HK-2 (cell line): ENCODE data around the gene RNF224.
"Not testable (repeated sequence)": the region's sequence is repeated elsewhere in the genome, so short reads cannot be mapped to it uniquely, and the experiment has no call there.

ENCODE experiments used
- DNase-seq: peaks from one replicate; pipeline ENCODE4 v3.0.0-alpha.2; 2018; ENCODE audit not compliant: unreplicated experiment

RNF224 gene

GRCh38 chr9:137240841-137241489, 13.7 kb downstream of the RNF224 start, which contains the start of gene TUBB4B:
Gene TUBB4B, plus strand, starts transcription at chr9:137241287. Its CDS starts 74 bp downstream, at chr9:137241361.
- DNase-seq: peak; percentile 99

- DNase-seq: peak; percentile 62
These were observed 14.4 kb downstream of the RNF224 start for GRCh38 chr9:137241490-137242268.

GRCh38 chr9:137242269-137243203, 15.2 kb downstream of the RNF224 start:
- no peak for DNase-seq

- DNase-seq: not testable (repeated sequence)
These were observed 15.9 kb downstream of the RNF224 start for GRCh38 chr9:137243266-137243625.

- DNase-seq: peak; percentile 66
These were observed 16.6 kb downstream of the RNF224 start for GRCh38 chr9:137243626-137244485.

GRCh38 chr9:137244486-137245449, 17.5 kb downstream of the RNF224 start:
- DNase-seq: no peak

GRCh38 chr9:137245450-137246421, 18.4 kb downstream of the RNF224 start:
- DNase-seq: no peak

- no peak for DNase-seq
These were observed 20.0 kb downstream of the RNF224 start for GRCh38 chr9:137247135-137247915.

GRCh38 chr9:137247916-137248175, 20.5 kb downstream of the RNF224 start:
- DNase-seq: no peak

- no peak for DNase-seq
These were observed 23.3 kb downstream of the RNF224 start for GRCh38 chr9:137250329-137251193.

GRCh38 chr9:137251194-137251461, 23.8 kb downstream of the RNF224 start, which contains the start of gene STPG3:
Gene STPG3, plus strand, starts transcription at chr9:137251286. Its CDS starts 1 bp downstream, at chr9:137251287.
- no peak for DNase-seq

GRCh38 chr9:137251490-137252268, 24.4 kb downstream of the RNF224 start:
- no peak for DNase-seq

GRCh38 chr9:137252555-137253506, 25.5 kb downstream of the RNF224 start:
- no peak for DNase-seq

- DNase-seq: no peak
These were observed 26.7 kb downstream of the RNF224 start for GRCh38 chr9:137253717-137254623.
